MM.1S (cell line): ENCODE data around the gene NEU1.
"Not testable (repeated sequence)": the region's sequence is repeated elsewhere in the genome, so short reads cannot be mapped to it uniquely, and the experiment has no call there.

Experiments
- DNase-seq: peaks from one replicate; pipeline ENCODE4 v3.0.0-alpha.2; 2015
- H2AFZ ChIP-seq: fragments of 300-600 bp; sonication (generic); 2 replicates; pipeline ENCODE4 v1.6.0; 2016; ENCODE audit warnings: antibody characterized with exemption, low read length
- H3F3A ChIP-seq: fragments of 300-600 bp; sonication (generic); 2 replicates; pipeline ENCODE4 v1.6.1; 2016; ENCODE audit warnings: mild to moderate bottlenecking, antibody characterized with exemption, low read length, moderate library complexity, mixed read lengths; ENCODE audit not compliant: insufficient read depth
- H3K27ac ChIP-seq: fragments of 300-600 bp; sonication (generic); 2 replicates; pipeline ENCODE4 v1.5.1; 2016; ENCODE audit warnings: mild to moderate bottlenecking, low read length
- H3K27me3 ChIP-seq: fragments of 300-600 bp; sonication (generic); replicated peaks from 2 replicates; pipeline ENCODE4 v1.6.0; 2016; ENCODE audit warnings: low read length; ENCODE audit not compliant: insufficient read depth
- H3K36me3 ChIP-seq: fragments of 300-600 bp; sonication (generic); replicated peaks from 2 replicates; pipeline ENCODE4 v1.6.1; 2016; ENCODE audit warnings: mild to moderate bottlenecking, low read length, mixed read lengths; ENCODE audit not compliant: insufficient read depth
- H3K4me1 ChIP-seq: fragments of 300-600 bp; sonication (generic); 2 replicates; pipeline ENCODE4 v1.6.1; 2016; ENCODE audit warnings: low read length, mixed read lengths
- H3K4me2 ChIP-seq: fragments of 300-600 bp; sonication (generic); 2 replicates; pipeline ENCODE4 v1.6.0; 2016; ENCODE audit warnings: low read depth, low read length
- H3K4me3 ChIP-seq: fragments of 300-600 bp; sonication (generic); 2 replicates; pipeline ENCODE4 v1.5.1; 2016; ENCODE audit warnings: low read length, mixed read lengths
- H3K79me2 ChIP-seq: fragments of 300-600 bp; sonication (generic); 2 replicates; pipeline ENCODE4 v1.6.1; 2016; ENCODE audit warnings: mixed run types, low read length, mixed read lengths
- H3K9ac ChIP-seq: fragments of 300-600 bp; sonication (generic); 2 replicates; pipeline ENCODE4 v1.6.1; 2016; ENCODE audit warnings: low read length, mixed read lengths
- H3K9me2 ChIP-seq: fragments of 300-600 bp; sonication (generic); replicated peaks from 2 replicates; pipeline ENCODE4 v1.6.1; 2016; ENCODE audit warnings: mild to moderate bottlenecking, low read length, mixed read lengths; ENCODE audit not compliant: insufficient read depth
- H3K9me3 ChIP-seq: fragments of 300-600 bp; sonication (generic); replicated peaks from 2 replicates; pipeline ENCODE4 v1.6.1; 2016; ENCODE audit warnings: mild to moderate bottlenecking, low read length, mixed read lengths; ENCODE audit not compliant: insufficient read depth
- H4K20me1 ChIP-seq: fragments of 300-600 bp; sonication (generic); 2 replicates; pipeline ENCODE4 v1.6.1; 2016; ENCODE audit warnings: mild to moderate bottlenecking, low read length, moderate library complexity, mixed read lengths; ENCODE audit not compliant: insufficient read depth
- CTCF ChIP-seq: fragments of 300-600 bp; sonication (generic); IDR thresholded peaks from 2 replicates; pipeline ENCODE4 v1.5.1; 2016; ENCODE audit warnings: antibody characterized with exemption, low read length, mixed read lengths
- EZH2 ChIP-seq: fragments of 300-600 bp; sonication (generic); optimal IDR thresholded peaks from 2 replicates; pipeline ENCODE3; 2017; ENCODE audit warnings: low read depth, mild to moderate bottlenecking, antibody characterized with exemption, low read length, mixed read lengths
- EZH2phosphoT487 ChIP-seq: fragments of 300-600 bp; sonication (generic); IDR thresholded peaks from 2 replicates; pipeline ENCODE4 v1.6.1; 2018; ENCODE audit warnings: antibody characterized with exemption, low read length

NEU1 gene

GRCh38 chr6:31870385-31870921 is 7.8 kb upstream of the NEU1 start:
- H3K9ac ChIP-seq = no peak overlapping the region
- no peak overlapping the region for H3K4me2 ChIP-seq

GRCh38 chr6:31869343-31869742 is 6.7 kb upstream of the NEU1 start:
- Histone ChIP-seq H4K20me1 (no peaks in the 10 kb centered on the region), H3K36me3 (no peaks in the 10 kb centered on the region), H3K4me2 (no peak overlapping the region), H3K27me3 (peaks cover 20% of the 10 kb centered on the region), H3K79me2 (no peaks in the 10 kb centered on the region), H3K4me1 (no peaks in the 10 kb centered on the region), H3K9me3 (no peaks in the 10 kb centered on the region), H3K9ac (no peak overlapping the region), H3K4me3 (no peak overlapping the region), H3K27ac (no peak overlapping the region), H3F3A (no peaks in the 10 kb centered on the region), H3K9me2 (no peaks in the 10 kb centered on the region), H2AFZ (no peak overlapping the region)
- DNase-seq = no peak
- TF ChIP-seq EZH2phosphoT487 (no peak), EZH2 (no peak), CTCF (no peak)

More at GRCh38 chr6:31870385-31870921, 7.8 kb upstream of the NEU1 start:
- Histone ChIP-seq H3K9me3 (no peaks in the 10 kb centered on the region), H3K4me3 (no peak overlapping the region), H3K79me2 (no peaks in the 10 kb centered on the region), H3K9me2 (no peaks in the 10 kb centered on the region), H3F3A (no peaks in the 10 kb centered on the region), H3K4me1 (no peaks in the 10 kb centered on the region), H3K27me3 (peaks cover 20% of the 10 kb centered on the region), H2AFZ (no peak overlapping the region), H3K36me3 (no peaks in the 10 kb centered on the region), H4K20me1 (no peaks in the 10 kb centered on the region), H3K27ac (no peak overlapping the region)
- no peak for DNase-seq
- TF ChIP-seq CTCF (peak; percentile 23; the same call in 1 of the 2 replicates), EZH2phosphoT487 (no peak)

GRCh38 chr6:31868658-31868971 is 6.0 kb upstream of the NEU1 start:
- not testable (repeated sequence) for H3K79me2 ChIP-seq, H3K9ac ChIP-seq, H3K4me3 ChIP-seq, DNase-seq, H3K9me2 ChIP-seq, H3K36me3 ChIP-seq, H3K4me1 ChIP-seq, H3K4me2 ChIP-seq, H4K20me1 ChIP-seq, H3K27ac ChIP-seq, H3K9me3 ChIP-seq, H2AFZ ChIP-seq, H3F3A ChIP-seq
- H3K27me3 ChIP-seq = peaks cover 20% of the 10 kb centered on the region

- Histone ChIP-seq H3K27me3 (peaks cover 15% of the 10 kb centered on the region), H3K79me2 (peaks cover 12% of the 10 kb centered on the region), H3F3A (peaks cover 11% of the 10 kb centered on the region), H2AFZ (no peak overlapping the region), H3K27ac (no peak overlapping the region), H3K9me2 (no peaks in the 10 kb centered on the region), H3K4me1 (peaks cover 5% of the 10 kb centered on the region), H3K36me3 (no peaks in the 10 kb centered on the region), H3K4me3 (no peak overlapping the region), H4K20me1 (no peaks in the 10 kb centered on the region), H3K4me2 (no peak overlapping the region), H3K9me3 (no peaks in the 10 kb centered on the region), H3K9ac (no peak overlapping the region)
- TF ChIP-seq EZH2 (no peak), EZH2phosphoT487 (no peak), CTCF (no peak)
- DNase-seq = no peak
These were observed 2.8 kb upstream of the NEU1 start for GRCh38 chr6:31865205-31866118.
